Retinal pigment epithelial cell (primary cell): ENCODE data around the gene OR52E8.

Experiments
- DNase-seq: peaks from one replicate; pipeline ENCODE4 v3.0.0-alpha.2; 2010; ENCODE audit warnings: low read depth
- H3K4me3 ChIP-seq: 2 replicates; pipeline ENCODE4 v1.5.1; 2011; ENCODE audit warnings: mild to moderate bottlenecking, low read length, control low read depth, moderate library complexity
- TF ChIP-seq, protein P1 (sequence below): conservative IDR thresholded peaks from 2 replicates; pipeline ENCODE4 v1.5.1; 2011; ENCODE audit warnings: low read depth, low read length, control low read depth, inconsistent platforms

OR52E8 gene

GRCh38 chr11:5837695-5838094 lies 19.8 kb downstream of the OR52E8 start:
- H3K4me3 ChIP-seq: no peak overlapping the region
- no peak for DNase-seq
- TF ChIP-seq, protein P1, sequence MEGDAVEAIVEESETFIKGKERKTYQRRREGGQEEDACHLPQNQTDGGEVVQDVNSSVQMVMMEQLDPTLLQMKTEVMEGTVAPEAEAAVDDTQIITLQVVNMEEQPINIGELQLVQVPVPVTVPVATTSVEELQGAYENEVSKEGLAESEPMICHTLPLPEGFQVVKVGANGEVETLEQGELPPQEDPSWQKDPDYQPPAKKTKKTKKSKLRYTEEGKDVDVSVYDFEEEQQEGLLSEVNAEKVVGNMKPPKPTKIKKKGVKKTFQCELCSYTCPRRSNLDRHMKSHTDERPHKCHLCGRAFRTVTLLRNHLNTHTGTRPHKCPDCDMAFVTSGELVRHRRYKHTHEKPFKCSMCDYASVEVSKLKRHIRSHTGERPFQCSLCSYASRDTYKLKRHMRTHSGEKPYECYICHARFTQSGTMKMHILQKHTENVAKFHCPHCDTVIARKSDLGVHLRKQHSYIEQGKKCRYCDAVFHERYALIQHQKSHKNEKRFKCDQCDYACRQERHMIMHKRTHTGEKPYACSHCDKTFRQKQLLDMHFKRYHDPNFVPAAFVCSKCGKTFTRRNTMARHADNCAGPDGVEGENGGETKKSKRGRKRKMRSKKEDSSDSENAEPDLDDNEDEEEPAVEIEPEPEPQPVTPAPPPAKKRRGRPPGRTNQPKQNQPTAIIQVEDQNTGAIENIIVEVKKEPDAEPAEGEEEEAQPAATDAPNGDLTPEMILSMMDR: no peak

GRCh38 chr11:5833446-5833845 lies 24.0 kb downstream of the OR52E8 start:
- no peak overlapping the region for H3K4me3 ChIP-seq
- no peak for DNase-seq

GRCh38 chr11:5831196-5831829 lies 26.2 kb downstream of the OR52E8 start:
- TF ChIP-seq, protein P1: no peak
- no peak overlapping the region for H3K4me3 ChIP-seq
- no peak for DNase-seq

More at GRCh38 chr11:5833446-5833845, 24.0 kb downstream of the OR52E8 start:
- TF ChIP-seq, protein P1: no peak

DNA sequence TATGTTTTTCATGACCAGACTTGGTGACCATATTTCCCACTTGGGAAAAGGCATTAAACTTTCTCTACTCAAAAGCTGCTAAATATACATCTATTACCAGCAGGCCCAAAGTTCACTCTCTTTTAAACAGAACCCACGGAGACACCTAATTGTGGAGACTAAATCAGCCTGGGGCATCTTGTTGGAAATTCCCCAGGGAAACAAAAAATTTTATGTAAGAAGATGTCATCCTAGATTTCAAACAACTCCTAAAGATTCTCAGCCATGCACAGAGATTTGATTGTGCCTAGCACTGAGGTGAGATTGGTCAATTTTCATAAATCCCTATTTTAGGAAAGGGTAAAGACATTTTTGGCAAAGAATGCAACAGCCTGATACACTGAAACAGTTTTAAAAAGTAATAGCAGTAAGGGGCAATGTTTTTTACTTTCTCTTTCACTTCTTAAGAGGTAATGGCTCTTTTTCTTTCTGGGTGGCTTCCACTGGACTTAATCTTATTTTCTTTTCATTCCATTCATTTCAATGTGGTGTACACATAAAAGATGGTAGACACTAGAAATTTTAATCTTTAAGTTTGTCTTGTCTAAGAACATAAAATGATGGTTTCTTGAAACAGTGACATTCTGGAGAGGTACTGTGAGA lies 39.1 kb downstream of the OR52E8 start:
- DNase-seq: no peak
- no peak overlapping the region for H3K4me3 ChIP-seq
- TF ChIP-seq, protein P1: no peak

GRCh38 chr11:5815534-5815933 lies 42.0 kb downstream of the OR52E8 start:
- H3K4me3 ChIP-seq: no peak overlapping the region
- DNase-seq: no peak
- TF ChIP-seq, protein P1: no peak

- H3K4me3 ChIP-seq: no peak overlapping the region
- no peak for DNase-seq
Observed at GRCh38 chr11:5809905-5810795, 47.3 kb downstream of the OR52E8 start.

More at GRCh38 chr11:5809905-5810795, 47.3 kb downstream of the OR52E8 start:
- TF ChIP-seq, protein P1: no peak
